Measurements from ENCODE around the gene POLR1H.

The POLR1H gene

DNA sequence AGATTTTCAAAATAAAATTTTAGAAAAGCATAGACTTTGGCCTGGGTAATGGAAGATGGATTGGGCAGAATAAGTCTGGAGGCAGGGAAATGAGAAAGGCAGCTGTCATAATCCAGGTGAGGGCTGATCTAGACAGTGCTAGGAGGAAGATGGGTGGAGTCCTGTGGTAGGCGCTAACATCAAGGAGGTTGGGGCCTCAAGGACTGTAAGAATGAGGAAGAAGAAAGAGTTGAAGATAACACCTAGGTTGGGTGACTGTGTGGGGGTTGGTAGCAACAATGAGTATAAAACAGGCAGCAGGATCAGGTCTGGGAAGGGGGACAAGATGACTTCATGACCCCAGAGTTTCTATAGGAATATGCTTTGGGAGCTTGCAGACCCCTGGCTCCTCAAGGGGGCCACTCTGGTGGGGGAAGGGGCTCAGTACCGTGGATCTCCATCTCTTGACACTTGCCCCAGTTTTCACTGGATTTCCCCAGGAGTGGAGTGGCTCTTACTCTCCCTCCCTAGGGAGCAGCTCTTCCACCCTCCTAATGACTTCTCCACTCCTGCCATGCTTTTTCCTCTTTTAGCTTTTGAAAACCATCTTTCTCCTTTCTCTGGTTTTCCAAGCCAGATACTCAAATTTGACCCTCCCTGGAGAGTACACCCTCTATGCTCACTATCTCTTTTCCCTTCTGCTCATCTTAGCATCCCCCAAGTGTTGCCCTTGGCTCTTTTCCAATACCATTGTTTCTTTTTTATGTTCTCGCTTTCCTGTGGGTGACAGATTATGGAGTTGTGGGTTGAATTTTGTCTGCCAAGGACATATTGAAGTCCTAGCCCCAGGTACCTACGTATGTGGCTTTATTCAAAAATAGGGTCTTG, 37.1 kb downstream of the POLR1H start:
- no peak for DNase-seq

DNA sequence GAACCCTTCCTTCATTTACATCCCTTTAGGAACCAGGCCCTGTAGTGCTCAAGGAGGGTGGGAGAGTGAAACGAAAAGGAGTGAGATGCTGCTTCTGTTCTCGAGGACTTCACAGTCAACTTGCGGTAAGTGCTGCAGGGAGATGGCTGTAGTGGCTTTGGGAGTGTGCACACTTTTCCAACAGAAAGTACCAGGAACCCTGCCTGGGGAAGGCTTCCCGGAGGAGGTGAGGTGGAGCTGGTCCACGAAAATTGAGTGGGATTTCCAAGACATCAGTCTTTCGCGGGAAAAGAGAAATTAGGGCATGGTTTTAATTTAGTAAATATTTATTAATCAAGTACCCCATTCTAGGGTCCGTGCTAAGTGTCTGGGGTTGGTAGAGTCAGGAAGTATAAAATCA, 39.1 kb downstream of the POLR1H start:
- DNase-seq, result no peak

DNA sequence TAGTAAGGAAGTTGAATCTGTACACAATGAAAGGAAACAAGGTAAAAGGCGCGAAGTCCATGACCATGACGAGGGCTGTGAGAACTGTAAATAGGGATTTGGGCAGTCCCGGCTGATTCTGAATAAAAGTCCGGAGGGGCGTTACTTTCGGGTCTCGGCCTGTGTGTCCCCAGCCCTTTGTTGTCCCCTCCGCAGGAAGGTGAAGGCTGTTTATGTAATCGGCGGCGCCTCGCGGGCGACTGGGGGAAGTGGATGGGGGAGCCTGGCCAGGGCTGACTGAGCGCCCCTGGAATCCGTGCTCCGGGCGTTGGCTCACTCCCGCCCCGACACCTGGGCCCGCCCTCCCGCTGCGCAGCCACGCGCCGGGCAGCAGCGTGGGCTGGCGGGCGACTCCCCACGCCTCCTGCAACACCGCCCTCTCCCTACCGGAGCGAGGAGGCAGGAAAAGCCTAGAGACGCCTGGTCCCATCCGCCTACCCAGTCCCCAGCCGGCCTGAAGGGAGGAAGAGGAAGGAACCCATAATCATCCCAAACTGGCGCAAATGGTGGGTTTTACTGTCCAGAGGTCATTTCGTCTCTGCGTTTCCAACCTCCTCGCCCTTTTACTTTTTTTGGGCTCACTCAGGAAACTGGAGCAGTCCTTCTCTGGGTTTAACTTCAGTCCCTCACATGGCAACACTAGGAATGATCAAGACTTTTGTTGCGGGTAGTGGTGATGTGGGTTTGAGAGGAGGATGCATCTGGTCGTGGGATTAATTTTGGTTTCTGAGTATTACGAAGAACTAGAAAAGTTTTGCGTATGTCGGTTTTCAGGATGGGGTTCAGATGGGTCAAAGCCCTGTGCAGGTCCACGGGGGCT, 39.7 kb downstream of the POLR1H start:
- DNase-seq, result no peak

DNA sequence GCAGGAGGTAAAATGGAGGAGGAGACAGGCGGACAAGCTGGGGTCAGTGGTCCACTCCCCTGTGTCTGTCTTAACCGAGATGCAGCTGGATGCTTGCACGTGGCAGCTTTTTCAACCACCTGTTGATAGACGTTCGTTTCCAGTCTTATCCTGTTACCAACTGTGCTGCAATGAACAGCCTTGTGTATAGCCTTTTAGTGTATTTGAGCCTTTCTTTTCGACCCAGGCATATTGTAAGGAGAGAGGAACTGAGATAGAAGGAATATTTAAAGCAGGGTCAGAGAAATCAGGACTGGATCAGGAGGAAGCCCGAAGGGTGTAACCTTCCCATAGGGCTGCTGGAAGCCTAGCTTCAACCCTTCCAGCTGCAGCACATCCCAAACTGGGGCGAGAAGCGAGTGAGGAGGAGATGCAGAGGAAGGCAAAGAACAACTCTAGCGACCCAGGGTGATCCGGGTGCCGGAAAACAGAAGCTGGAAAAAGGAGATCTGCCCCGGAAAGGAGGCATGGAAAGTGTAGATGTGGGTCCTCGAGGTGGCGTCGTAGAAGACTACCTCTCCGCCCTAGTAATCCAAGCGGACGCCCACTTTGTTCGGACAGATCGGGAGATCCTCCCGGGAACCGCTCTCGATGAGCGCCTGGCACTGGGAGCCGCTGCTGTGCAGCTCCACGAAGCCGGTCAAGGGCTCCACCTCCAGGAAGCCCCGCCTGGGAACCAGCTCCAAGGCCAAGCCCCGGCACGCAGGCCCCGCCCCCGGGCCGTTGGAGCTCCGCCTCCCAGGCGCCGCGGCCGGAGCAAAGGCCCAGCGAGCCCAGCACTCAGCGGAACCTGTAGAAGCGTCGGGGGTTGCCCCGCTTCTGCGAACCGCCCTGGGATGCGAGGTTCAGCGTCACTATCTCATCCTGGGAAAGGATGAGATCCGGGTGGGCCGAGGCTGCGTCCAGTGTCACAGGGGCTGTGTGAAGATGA, 40.7 kb downstream of the POLR1H start:
- no peak for DNase-seq

DNA sequence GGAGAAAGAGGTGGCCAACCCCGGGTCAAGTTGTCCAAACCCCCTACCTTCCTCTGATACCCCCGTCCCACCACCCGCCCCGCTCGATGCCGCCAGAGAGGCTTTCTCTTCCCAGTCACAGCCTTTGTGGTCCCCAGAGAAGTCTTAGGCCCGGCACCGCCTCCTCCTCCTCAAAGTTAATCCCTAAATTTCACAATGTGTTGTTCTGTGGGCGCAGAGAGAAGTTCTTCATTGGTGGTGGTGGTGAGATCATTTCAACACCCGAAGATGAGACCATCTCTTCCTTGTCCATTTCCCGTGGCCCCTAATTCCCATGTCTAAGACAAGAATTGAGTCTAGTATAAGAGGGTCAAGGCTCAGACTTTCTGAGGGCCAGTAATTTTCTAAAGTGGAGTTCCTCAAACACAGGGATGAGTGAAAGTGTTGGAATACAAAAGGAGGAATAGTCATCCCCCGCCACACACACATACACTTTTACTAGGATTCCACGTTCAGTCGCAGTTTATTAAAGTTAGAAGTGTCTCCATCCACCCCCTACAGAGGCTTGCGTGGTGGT, 41.4 kb downstream of the POLR1H start:
- DNase-seq, result no peak

DNA sequence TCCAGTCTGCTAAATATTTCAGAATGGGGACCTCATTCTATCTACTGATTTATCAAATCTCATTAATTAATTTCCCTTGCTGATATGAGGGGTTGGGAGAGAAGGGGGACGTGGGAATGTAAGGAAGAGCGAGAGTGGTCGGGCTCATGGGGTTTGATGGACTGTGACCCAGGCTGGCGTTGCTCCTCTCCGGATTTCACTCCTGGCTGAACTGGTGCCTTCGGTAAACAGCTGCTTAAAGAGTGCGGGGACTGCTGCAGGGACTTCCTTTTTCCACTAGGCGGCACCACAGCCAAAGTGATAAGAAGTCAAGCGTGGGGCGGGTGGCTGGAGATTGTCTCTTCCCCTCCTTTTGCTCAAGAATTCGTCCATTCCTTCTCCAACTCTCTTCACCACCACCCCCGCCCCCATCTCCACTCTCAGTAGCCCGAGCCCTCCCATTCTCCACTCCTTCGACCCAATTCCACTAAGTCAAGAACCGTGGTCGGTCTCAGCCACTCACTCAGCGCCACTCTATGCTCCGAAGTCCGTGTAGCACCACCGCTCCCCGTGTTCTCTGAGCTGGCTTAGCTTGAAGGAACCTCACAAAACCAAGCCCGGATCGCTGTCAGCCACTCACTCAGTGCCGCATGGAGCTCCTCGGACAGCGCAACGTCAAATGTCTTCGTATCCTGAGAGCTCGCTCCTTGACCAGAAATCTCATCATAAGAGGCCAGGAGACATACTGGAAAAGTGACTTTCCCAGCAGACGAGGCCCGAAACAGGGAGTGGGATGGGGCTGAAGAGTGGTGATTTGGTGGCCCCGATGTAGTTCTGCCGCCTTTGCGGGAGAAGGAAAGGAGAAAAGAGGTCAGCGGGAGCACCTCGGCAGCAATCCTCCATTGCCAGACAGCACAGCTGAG, 42.2 kb downstream of the POLR1H start:
- DNase-seq, result peak; percentile 45

DNA sequence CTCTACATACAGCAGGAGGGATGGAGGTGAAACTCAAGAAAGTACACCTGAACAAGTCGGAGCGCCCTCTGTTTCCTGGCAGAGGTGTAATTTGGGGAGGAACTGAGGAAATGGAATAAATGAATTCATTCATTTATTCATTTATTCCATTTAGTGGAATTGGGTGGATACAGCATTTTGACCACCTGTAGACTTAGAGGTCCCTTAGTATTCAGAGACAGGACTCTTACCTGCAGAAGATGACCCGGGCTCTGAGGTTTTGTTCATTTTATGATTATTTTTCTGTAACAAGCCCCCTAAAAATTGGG, 42.8 kb downstream of the POLR1H start:
- no peak for DNase-seq

DNA sequence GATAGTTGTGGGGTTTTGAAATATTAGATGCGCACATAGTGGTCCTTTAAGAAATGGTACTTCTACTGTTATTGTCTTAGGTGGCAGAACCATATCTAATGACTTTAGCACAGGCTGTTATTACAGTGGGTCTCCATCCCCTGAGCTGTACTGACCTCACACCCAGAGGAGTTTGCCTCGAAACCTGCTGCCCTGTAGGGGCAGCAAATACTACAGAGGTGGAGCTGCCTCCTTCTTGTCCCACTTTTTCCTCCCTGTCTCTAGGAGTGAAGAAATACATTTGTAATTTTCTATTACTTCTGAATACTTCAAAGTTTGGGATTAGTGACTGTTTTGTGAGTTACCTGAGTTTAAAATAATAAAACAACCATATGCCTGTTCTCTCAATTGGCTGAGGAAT, 43.6 kb downstream of the POLR1H start:
- DNase-seq, result no peak

DNA sequence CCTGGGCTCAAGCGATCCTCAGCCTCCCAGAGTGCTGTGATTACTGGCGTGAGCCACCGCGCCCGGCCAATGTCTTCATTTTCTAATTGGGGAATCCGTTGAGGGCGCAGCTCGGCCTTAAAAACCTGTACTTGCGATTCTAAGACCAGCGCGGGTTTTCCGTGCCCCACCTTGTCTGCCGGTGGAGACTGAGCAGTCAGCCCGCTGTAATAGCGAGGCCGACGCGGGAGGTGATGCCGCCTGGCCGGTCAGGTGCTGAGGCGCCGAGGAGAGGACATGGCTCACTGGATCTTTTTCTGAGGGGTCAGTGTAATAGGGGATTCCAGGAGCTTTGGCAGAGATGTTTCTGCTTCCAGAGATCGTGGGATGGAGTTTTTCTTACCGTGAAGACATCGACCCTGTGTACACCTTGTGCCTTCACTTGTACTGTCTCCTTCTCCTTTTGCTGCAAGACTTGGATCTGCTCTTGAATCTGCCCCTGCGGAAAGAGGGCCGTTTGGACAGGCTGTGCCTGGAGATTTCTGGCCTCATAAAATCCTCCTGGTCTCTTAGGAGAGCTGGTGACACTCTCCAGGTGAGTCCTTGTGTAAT, 50.3 kb downstream of the POLR1H start:
- no peak for DNase-seq

DNA sequence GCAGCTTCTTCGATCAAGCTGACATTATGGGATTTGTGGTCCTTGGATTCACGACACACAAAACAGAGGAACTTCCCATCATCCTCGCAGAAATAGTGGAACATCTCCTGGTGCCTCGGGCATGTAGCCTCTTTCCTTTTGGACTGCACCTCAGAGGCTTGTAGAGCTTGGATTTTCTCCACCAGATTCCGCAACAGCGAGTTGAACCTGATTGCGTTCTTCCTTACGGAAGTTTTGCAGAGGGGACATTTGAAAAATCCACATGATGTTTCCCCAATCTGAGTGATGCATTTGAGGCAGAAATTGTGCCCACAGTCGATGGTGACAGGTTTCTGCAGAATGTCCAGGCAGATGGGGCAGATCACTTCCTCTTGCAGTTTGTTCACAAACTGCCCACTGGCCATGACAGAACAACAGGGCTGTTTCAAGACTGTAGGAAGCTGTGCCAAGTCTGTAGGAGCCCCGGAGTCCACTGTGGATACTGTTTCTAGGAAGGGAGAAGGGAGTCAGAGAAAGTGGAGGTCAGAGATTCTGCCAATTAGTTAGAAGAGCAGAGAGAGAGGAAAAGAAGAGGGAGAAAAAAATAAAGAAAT, 51.4 kb downstream of the POLR1H start:
- DNase-seq, result no peak

DNA sequence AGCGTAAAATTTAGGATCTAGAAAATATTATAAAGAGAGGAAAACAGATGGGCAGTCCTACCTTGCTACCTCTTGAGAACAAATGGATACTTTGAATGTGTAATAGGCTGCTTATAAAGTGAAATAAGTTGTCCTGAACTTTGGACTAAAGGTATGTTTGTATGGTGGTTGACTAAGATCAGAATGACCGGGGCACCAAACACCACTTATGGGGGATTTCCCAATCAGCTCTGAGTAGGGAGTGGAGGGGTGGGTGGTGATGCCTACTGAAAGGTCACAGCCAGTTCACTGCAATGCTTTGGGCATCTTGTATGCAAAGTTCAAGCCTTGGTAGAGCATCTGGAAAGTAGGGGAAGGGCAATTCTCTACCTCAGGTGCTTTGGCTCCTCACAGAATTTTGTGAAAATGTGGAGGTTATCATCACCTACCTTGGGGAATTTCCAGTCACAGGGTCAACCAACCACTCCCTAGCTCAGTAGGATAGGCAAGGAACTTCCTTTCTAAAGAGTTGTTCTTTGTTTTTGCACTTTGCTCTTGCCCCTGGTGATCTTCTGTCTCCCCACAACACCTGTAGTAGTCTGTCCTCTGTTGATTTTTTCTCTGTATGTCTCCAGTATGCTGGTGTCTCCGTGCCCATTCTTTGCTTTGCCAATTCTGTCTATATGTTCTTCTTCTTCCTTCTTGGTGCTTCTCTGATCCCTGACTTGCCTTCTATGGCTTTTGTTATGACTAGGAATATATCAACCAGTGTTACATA, 52.1 kb downstream of the POLR1H start, which contains the start of gene TRIM31:
Gene TRIM31, minus strand, starts transcription at position 88 of the 757 bp plus-strand sequence. CDS start 285 bp downstream, outside the sequence.
- no peak for DNase-seq

DNA sequence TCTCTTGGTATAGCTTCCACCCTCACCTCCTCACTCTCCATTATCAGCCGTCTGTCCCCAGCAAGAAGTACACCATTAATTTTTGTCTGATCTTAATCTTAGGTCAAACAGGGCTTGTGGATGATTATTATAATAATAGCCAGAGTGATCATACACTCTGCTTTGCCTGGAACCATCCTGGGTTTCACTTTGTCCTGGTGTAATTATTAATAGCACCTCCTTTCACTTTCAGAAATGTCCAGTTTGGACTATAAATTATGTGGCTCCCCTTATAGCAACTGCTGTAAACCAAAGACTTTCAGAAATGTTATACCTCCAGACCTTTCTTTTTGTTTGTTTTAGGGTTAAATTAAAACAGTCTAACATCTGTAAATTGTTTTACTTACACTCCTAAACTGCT, 52.8 kb downstream of the POLR1H start:
- no peak for DNase-seq

All from GF-D8 (cell line).